GM18861 (cell line): Measurements from ENCODE around the gene CAPG.
"Not testable (repeated sequence)": the region's sequence is repeated elsewhere in the genome, so short reads cannot be mapped to it uniquely, and the experiment has no call there.

Experiments used
- ATAC-seq: cut with Tn5 transposase; IDR thresholded peaks from one replicate; pipeline ENCODE4 v1.9.1; 2021; ENCODE audit not compliant: unreplicated experiment

The CAPG gene

GRCh38 chr2:85421260-85422071 is 11.3 kb upstream of the CAPG start:
- ATAC-seq = no peak

- peak; percentile 45 for ATAC-seq
These were observed 10.5 kb upstream of the CAPG start for GRCh38 chr2:85420536-85421259.

- ATAC-seq = no peak
These were observed 9.0 kb upstream of the CAPG start for GRCh38 chr2:85419009-85419675.

GRCh38 chr2:85418132-85419008 is 8.2 kb upstream of the CAPG start, which contains the start of gene SH2D6:
TSS of gene SH2D6 (plus strand) at chr2:85418714. CDS start at chr2:85429466, 10,752 bp downstream.
- ATAC-seq = peak; percentile 74

GRCh38 chr2:85415980-85416650 is 5.9 kb upstream of the CAPG start:
- ATAC-seq = no peak

- no peak for ATAC-seq
These were observed 4.8 kb upstream of the CAPG start for GRCh38 chr2:85414761-85415553.

- ATAC-seq = not testable (repeated sequence)
These were observed 4.2 kb upstream of the CAPG start for GRCh38 chr2:85414421-85414759.

- no peak for ATAC-seq
These were observed 3.6 kb upstream of the CAPG start for GRCh38 chr2:85413592-85414420.

- ATAC-seq = no peak
These were observed 1.2 kb upstream of the CAPG start for GRCh38 chr2:85411405-85411748.

- no peak for ATAC-seq
These were observed 628 bp upstream of the CAPG start for GRCh38 chr2:85410584-85411404.

- peak; percentile 49 for ATAC-seq
These were observed 4.7 kb downstream of the CAPG start for GRCh38 chr2:85405201-85406059.

GRCh38 chr2:85401844-85402243 is 8.3 kb downstream of the CAPG start:
- no peak for ATAC-seq

- ATAC-seq = no peak
These were observed 8.7 kb downstream of the CAPG start for GRCh38 chr2:85401464-85401805.

GRCh38 chr2:85400541-85401463 is 9.4 kb downstream of the CAPG start:
- no peak for ATAC-seq

- ATAC-seq = no peak
These were observed 10.1 kb downstream of the CAPG start for GRCh38 chr2:85400023-85400422.

- ATAC-seq = no peak
These were observed 11.0 kb downstream of the CAPG start for GRCh38 chr2:85399183-85399455.
